Putamen (tissue), 1 donor: Measurements from ENCODE around the gene TPM3.
"Not testable (repeated sequence)": the region's sequence is repeated elsewhere in the genome, so short reads cannot be mapped to it uniquely, and the experiment has no call there.

Source experiments
- DNase-seq: peaks from one replicate; pipeline ENCODE4 v3.0.0-alpha.2; 2016; ENCODE audit warnings: low spot score

The TPM3 gene

DNA sequence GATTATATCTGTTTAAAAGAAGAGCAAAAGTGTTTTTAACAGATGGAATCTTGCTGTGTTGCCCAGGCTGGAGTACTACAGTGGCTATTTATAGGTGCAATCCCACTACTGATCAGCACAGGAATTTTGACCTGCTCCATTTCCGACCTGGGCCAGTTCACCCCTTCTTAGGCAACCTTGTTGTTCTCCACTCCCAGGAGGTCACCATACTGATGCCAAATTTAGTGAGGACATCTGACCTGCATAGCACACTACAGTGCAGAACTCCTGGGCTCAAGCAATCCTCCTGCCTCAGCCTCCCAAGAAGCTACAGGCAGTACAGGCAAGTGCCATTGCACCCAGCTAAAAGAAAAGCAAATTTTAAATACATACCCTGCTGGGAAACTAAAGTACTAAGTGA is 25.7 kb downstream of the TPM3 start:
- DNase-seq, result no peak

DNA sequence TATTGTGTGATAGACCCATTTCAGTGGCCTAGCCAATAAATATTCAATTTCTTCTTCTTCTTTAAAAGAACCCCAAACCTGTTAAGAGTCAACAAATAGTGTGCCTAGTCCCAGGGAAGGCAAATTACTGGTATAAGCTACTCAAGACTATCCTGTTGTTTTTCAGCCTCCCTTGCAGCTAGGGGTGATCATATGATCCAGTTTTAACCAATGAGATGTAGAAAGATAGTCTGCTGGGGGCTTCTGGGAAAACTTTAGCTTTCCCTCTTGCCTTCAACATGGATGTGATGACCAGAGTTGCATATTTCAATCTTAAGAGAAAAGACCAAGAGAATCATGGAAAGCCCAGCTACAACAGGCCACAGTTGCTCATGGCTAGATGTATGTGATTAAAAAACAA is 32.3 kb downstream of the TPM3 start:
- DNase-seq, result no peak

GRCh38 chr1:154158307-154159125 is 33.4 kb downstream of the TPM3 start:
- no peak for DNase-seq

DNA sequence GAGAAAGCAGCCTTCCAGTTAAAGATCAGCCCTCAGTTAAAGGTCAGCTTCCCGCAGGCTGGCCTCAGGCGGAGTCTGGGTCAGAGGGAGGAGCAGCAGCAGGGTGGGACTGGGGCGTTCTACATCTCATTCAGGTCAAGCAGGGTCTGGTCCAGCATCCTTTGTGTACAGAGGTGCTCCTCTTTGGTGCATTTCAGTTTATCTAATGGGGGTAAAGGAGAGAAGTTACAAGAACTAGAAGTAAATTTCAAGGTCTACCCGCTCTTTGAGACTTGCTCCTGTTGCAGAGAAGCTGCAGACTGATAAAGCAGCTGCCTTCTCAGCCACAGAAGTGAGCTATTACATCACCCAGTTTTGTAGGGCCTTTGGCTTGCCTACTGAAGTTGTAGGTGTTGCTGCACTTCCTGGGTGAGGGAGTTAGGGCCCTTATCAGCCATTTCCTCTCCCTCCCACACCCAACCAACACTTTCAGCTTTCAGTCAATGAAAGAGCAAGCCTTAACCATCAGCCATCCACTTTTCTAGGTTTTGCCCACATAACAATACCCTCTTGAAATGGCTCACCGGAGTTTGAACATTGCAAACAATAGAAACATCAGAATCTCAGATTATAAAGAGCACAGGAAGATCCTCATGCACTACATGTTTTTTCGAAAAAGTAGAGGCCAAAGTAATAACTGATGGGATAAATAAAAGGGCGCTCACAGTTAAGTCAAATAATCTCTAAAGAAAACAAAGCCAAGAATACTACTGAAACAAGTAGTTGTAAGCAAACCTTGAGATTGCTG is 34.2 kb downstream of the TPM3 start:
- DNase-seq, result peak; percentile 56

- no peak for DNase-seq
Observed at GRCh38 chr1:154155251-154155650, 36.6 kb downstream of the TPM3 start.

DNA sequence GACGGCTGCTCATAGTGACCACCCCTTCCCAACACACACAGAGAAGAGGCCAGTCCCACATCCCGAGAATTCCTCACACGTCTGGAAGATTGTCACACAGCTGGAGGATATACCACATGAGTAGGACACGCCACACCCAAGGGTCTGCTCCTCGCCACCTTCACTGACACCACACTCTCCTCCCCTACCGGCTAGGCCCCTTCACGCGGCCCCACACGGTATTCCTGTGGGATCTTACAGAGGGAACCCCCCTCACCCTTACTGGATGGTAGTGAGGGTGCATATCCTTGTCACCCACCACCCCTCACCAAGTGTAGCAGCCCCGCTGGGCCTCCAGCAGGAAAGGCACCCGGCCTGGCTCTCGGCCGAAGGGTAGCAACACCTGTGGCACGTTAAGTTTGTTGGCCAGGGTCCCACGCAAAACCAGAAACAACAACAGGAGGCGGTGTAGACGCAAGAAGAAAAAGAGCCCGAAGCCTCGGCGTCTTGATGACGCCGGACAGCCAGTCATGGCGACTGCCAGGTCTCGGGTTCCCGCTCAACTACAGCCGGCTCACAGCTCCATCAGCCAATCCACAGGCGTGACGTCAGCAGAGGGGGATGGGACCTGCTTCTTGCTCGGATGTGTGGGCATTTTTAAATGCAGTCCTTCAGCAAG is 37.2 kb downstream of the TPM3 start, which contains the start of gene NUP210L:
TSS of gene NUP210L (minus strand) at position 540 of the 658 bp plus-strand sequence.
- DNase-seq, result no peak

DNA sequence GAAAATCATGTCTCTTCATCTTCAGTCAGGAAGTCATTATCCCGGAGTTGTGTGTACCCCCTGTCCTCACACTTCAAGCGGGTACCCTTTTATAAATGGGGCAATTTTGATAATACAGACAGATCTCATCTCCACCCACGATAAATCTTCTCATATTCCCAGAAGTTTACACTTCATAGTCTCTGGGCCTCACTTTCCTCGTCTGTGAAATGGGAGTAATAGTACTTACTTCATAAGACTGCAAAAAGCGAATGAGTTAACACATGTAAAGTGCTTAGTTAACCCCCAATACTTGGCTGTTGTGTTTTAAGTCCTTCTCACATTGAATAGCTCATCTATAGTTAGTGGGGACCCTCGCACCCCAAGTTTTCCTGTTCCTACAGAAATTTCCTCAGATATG is 37.8 kb downstream of the TPM3 start:
- no peak for DNase-seq

- DNase-seq, result no peak
Observed at GRCh38 chr1:154151311-154151710, 40.6 kb downstream of the TPM3 start.

GRCh38 chr1:154148807-154149206 is 43.1 kb downstream of the TPM3 start:
- DNase-seq, result no peak

DNA sequence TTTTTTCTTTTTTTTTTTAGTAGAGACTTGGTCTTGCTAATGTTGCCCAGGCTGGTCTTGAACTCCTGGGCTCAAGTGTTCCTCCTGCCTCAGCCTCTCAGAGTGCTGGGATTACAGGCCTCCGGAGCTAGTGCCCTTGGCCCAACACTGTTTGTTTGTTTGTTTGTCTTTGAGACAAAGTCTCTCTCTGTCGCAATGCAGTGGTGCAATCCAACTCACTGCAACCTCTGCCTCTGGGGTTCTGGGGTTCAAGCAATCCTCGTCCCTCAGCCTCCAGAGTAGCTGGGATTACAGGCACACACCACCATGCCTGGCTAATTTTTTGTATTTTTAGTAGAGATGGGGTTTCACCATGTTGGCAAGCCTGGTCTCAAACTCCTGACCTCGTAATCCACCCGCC is 44.4 kb downstream of the TPM3 start:
- not testable (repeated sequence) for DNase-seq

- DNase-seq, result no peak
Observed at GRCh38 chr1:154145986-154146385, 45.9 kb downstream of the TPM3 start.

DNA sequence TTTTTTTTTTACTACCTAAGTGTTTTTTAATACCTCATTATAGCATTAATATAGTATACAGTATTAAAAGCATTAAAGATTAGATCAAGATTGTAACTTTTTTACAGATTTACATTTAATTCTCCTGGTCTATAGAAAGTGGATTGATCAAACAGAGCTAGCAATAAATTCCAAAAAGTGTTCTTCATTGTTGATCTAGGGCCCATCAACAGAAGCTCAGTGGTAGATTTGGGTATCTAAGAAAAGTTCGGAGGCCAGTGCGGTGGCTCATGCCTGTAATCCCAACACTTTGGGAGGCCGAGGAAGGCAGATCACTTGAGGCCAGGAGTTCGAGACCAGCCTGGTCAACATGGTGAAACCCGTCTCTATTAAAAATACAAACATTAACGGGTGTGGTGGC is 49.5 kb downstream of the TPM3 start:
- no peak for DNase-seq

DNA sequence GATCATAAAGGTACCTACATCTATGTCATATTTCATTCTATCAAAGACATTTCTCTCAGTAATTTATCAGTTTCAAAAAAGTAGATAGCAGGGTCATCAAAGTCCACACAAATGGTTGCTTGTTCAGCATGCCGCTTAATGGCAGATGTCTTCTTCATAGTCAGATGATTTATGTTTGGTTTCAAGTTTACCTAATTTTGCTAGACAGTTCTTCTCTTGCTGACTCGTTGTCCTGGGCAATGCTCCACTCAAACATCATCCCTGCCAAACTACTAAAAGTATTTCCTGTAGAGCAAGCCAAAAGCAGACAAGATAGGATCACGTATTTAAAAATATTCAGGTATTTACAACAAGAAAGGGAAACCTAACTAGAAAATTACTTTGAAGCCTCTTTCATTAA is 50.7 kb downstream of the TPM3 start:
- no peak for DNase-seq

GRCh38 chr1:154137888-154138287 is 54.0 kb downstream of the TPM3 start:
- no peak for DNase-seq

GRCh38 chr1:154133256-154133655 is 58.6 kb downstream of the TPM3 start:
- no peak for DNase-seq

- no peak for DNase-seq
Observed at GRCh38 chr1:154129391-154129970, 62.4 kb downstream of the TPM3 start.

GRCh38 chr1:154123205-154123604 is 68.7 kb downstream of the TPM3 start:
- not testable (repeated sequence) for DNase-seq

DNA sequence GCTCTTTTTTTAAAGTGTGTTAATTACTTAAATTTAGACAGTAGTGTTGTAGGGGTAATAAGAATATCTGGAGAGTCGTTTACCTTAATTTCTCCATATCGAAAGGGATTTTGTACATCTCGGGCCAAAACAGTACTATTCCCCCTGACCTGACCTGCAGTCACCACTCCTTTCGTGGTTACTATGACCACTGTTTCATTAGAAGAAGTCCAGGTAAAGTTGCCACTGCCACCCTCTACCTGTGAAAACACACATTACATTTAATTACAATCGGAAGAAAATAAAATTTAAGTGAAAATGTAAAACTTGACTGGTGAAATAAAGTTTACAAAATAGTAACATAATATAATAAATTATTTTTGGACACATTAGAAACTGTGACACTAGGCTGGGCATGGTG is 74.3 kb downstream of the TPM3 start:
- no peak for DNase-seq

DNA sequence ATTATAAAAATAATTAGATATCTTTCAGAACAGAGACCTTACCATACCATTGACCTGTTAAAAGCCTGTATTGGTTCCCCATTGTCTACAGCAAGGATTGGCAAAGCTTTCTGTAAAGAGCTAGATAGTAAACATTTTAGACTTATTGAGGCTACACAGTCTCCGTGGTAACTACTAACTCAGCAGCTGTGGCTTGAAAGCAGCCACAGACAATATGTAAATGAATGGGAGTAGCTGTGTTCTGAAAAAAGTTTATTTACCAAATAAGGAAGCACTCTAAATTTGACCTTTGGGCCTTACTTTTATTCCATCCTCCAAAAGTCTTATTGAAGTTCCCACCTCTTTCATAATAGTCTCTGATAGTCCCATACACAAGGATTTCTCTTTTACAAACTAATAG is 76.7 kb downstream of the TPM3 start:
- no peak for DNase-seq
